ENCODE measurements around the gene CALHM1. TPM values are rescaled to one million over a fixed set of nuclear protein-coding genes. Genes with fewer than 3 reads are reported as not detected.

Gene CALHM1
- total RNA-seq, 4 donors from 2014 or later = not detected

DNA sequence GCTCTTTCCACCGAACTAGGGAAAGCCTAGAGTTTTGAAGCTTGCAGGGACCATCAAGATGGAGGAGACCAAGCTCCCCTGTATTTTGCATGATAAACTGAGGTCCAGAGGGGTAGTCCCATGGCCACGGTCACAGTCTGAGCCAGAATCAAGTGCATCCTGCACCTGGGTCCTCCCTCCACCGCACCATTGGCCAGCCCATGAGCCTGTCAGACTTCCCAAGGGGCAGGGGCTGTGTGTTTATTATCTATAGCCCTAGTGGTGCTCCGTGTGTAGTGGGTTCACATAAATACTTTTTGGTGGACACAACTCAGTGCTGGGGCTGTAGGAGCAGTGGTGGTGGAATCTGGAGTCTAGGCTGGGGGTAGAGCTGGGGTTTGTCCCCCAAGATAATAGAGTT is 16.7 kb upstream of the CALHM1 start:
- intact Hi-C loops (cut with DNase I) = no loop called here
- TF ChIP-seq POLR2A (IDR thresholded peaks at IDR 0.05) = no peak
- TF ChIP-seq, protein P1, sequence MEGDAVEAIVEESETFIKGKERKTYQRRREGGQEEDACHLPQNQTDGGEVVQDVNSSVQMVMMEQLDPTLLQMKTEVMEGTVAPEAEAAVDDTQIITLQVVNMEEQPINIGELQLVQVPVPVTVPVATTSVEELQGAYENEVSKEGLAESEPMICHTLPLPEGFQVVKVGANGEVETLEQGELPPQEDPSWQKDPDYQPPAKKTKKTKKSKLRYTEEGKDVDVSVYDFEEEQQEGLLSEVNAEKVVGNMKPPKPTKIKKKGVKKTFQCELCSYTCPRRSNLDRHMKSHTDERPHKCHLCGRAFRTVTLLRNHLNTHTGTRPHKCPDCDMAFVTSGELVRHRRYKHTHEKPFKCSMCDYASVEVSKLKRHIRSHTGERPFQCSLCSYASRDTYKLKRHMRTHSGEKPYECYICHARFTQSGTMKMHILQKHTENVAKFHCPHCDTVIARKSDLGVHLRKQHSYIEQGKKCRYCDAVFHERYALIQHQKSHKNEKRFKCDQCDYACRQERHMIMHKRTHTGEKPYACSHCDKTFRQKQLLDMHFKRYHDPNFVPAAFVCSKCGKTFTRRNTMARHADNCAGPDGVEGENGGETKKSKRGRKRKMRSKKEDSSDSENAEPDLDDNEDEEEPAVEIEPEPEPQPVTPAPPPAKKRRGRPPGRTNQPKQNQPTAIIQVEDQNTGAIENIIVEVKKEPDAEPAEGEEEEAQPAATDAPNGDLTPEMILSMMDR (IDR thresholded peaks at IDR 0.05) = no peak
- Histone ChIP-seq H3K4me1 (peaks cover 0 to under 1% of the 10 kb centered on the region in 2 donors), H3K36me3 (no peaks in the 10 kb centered on the region), H3K27me3 (no peaks in the 10 kb centered on the region), H3K27ac (no peak overlapping the region), H3K9me3 (no peaks in the 10 kb centered on the region), H3K4me3 (replicated peaks in 1 of 3) (no peak overlapping the region)
- 74 to 88% methylated on average over 3 to 4 of the region's 4 CpGs for WGBS, 2 donors
- DNase-seq = no peak

DNA sequence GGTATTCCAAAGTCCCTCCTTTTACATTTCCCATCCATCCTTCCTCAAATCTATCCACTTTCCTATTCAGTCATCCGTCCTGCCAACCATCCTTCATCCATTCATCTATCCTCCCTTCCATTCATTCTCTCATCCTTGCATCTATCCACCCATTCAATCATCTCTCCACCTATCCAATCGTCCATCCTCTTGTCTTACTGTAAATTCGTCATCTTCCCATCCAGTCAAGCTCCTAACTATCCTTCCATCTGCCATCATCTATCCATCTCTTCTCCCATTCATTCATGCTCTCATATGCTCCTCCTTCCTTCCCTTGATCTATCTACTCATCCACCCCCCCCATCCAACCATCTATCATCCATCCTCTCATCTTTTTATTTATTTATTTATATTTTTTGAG is 15.4 kb upstream of the CALHM1 start:
- no peaks in the 10 kb centered on the region for H3K36me3 ChIP-seq
- TF ChIP-seq, protein P1 (IDR thresholded peaks at IDR 0.05) = no peak
- no peak for TF ChIP-seq POLR2A (IDR thresholded peaks at IDR 0.05)
- H3K27me3 ChIP-seq = no peaks in the 10 kb centered on the region
- intact Hi-C loops (cut with DNase I) = no loop called here
- 91 to 96% methylated on average over 3 of the region's 3 CpGs for WGBS, 2 donors
- no peaks in the 10 kb centered on the region for H3K9me3 ChIP-seq
- no peaks in the 10 kb centered on the region for H3K4me1 ChIP-seq
- H3K4me3 ChIP-seq (replicated peaks in 1 of 3) = no peak overlapping the region
- H3K27ac ChIP-seq = no peak overlapping the region
- no peak for DNase-seq

- 70 to 77% methylated on average over 19 to 21 of the region's 32 CpGs for WGBS, 2 donors
- intact Hi-C loops (cut with DNase I) = no loop called here
- no peak for TF ChIP-seq POLR2A (IDR thresholded peaks at IDR 0.05)
- H3K36me3 ChIP-seq = no peaks in the 10 kb centered on the region
- no peak overlapping the region for H3K4me3 ChIP-seq (replicated peaks in 1 of 3)
- H3K9me3 ChIP-seq = no peaks in the 10 kb centered on the region
- H3K27ac ChIP-seq = no peak overlapping the region
- peak; percentile 31 to 45 for DNase-seq
- H3K4me1 ChIP-seq = no peaks in the 10 kb centered on the region
- no peaks in the 10 kb centered on the region for H3K27me3 ChIP-seq
Measured at GRCh38 chr10:103473261-103473671, 14.6 kb upstream of the CALHM1 start.

- no peak overlapping the region for H3K4me3 ChIP-seq (replicated peaks in 1 of 3)
- intact Hi-C loops (cut with DNase I) = no loop called here
- 86 to 97% methylated on average over 2 of the region's 2 CpGs for WGBS, 2 donors
- H3K27me3 ChIP-seq = no peaks in the 10 kb centered on the region
- TF ChIP-seq, protein P1 (IDR thresholded peaks at IDR 0.05) = no peak
- TF ChIP-seq POLR2A (IDR thresholded peaks at IDR 0.05) = no peak
- no peaks in the 10 kb centered on the region for H3K4me1 ChIP-seq
- H3K27ac ChIP-seq = no peak overlapping the region
- H3K9me3 ChIP-seq = no peaks in the 10 kb centered on the region
- no peak for DNase-seq
- H3K36me3 ChIP-seq = no peaks in the 10 kb centered on the region
Measured at GRCh38 chr10:103472005-103472404, 13.3 kb upstream of the CALHM1 start.

GRCh38 chr10:103470761-103471653 is 12.3 kb upstream of the CALHM1 start:
- 71 to 76% methylated on average over 14 of the region's 14 CpGs for WGBS, 2 donors
- intact Hi-C loops (cut with DNase I) = no loop called here
- peak; percentile 15 to 21 for DNase-seq
- Histone ChIP-seq H3K27me3 (no peaks in the 10 kb centered on the region), H3K36me3 (no peaks in the 10 kb centered on the region), H3K4me3 (replicated peaks in 1 of 3) (no peak overlapping the region), H3K27ac (no peak overlapping the region), H3K4me1 (no peaks in the 10 kb centered on the region), H3K9me3 (no peaks in the 10 kb centered on the region)
- TF ChIP-seq POLR2A (IDR thresholded peaks at IDR 0.05) = no peak
- TF ChIP-seq, protein P1 (IDR thresholded peaks at IDR 0.05) = no peak

Measured in thyroid gland (tissue), 4 donors.